Stomach (tissue), 4 donors: ENCODE results near the gene ZNF318.

Source experiments
- CTCF ChIP-seq, 7 experiments: fragments of 450-650 bp in 4 of 7; fragments of 200-600 bp in 3 of 7; sonication (generic) in 3 of 7; IDR thresholded peaks; one replicate each; pipeline ENCODE4 v1.5.1; 2016 to 2019; ENCODE audit warnings: antibody characterized with exemption in 7 of 7, control low read depth in 2 of 7, mild to moderate bottlenecking in 1 of 7
- EP300 ChIP-seq: sonication (generic); formaldehyde crosslinking; IDR thresholded peaks from one replicate; pipeline ENCODE4 v1.6.1; 2017; ENCODE audit warnings: antibody characterized with exemption
- POLR2A ChIP-seq, 4 donors: fragments of 450-650 bp; IDR thresholded peaks; one replicate each; pipeline ENCODE4 v1.6.1; 2016; ENCODE audit warnings: antibody characterized with exemption in 4 of 4, control low read depth in 2 of 4, mild to moderate bottlenecking in 1 of 4, moderate library complexity in 1 of 4
- POLR2AphosphoS5 ChIP-seq, 3 donors: sonication (generic); formaldehyde crosslinking; IDR thresholded peaks; one replicate each; pipeline ENCODE4 v1.6.1; 2016; ENCODE audit warnings: antibody characterized with exemption in 3 of 3

GRCh38 chr6:43308101-43308989, 61.1 kb downstream of the ZNF318 start, which contains the start of gene CRIP3:
- peak in 4 of 7 experiments; percentile 7 to 27 (median 20) for TF ChIP-seq CTCF (IDR thresholded peaks at IDR 0.05)
- no peak for TF ChIP-seq POLR2AphosphoS5 (IDR thresholded peaks at IDR 0.05)
- TF ChIP-seq POLR2A (IDR thresholded peaks at IDR 0.05), result no peak
- TF ChIP-seq EP300, result no peak
